Activated CD4-positive, alpha-beta T cell treated with anti-CD3 and anti-CD28 coated beads, Interleukin-2, Interleukin-6, amounts not matched to agents 100 ng/mL and 50 ng/mL, durations not matched to agents 16 hours and 8 hours (primary cell): ENCODE results near the gene FAM210B.
"Not testable (repeated sequence)": the region's sequence is repeated elsewhere in the genome, so short reads cannot be mapped to it uniquely, and the experiment has no call there.

Source experiments
- DNase-seq: peaks from one replicate; pipeline ENCODE4 v3.0.0-alpha.2; 2020

Gene FAM210B

GRCh38 chr20:56358600-56359211 is at the start of gene FAM210B:
Gene FAM210B (plus strand): TSS chr20:56358974. CDS start chr20:56359006, 32 bp downstream.
- DNase-seq: peak; percentile 91

GRCh38 chr20:56316051-56316450 is 42.7 kb upstream of the FAM210B start:
- no peak for DNase-seq

- DNase-seq: no peak
Observed at GRCh38 chr20:56316483-56316882, 42.3 kb upstream of the FAM210B start.

GRCh38 chr20:56322681-56323080 is 36.1 kb upstream of the FAM210B start:
- no peak for DNase-seq

- no peak for DNase-seq
Observed at GRCh38 chr20:56323206-56323605, 35.6 kb upstream of the FAM210B start.

GRCh38 chr20:56323656-56324055 is 35.1 kb upstream of the FAM210B start:
- DNase-seq: no peak

- DNase-seq: no peak
Observed at GRCh38 chr20:56324806-56325205, 34.0 kb upstream of the FAM210B start.

GRCh38 chr20:56328861-56329260 is 29.9 kb upstream of the FAM210B start:
- no peak for DNase-seq

GRCh38 chr20:56336709-56337108 is 22.1 kb upstream of the FAM210B start:
- DNase-seq: not testable (repeated sequence)

- no peak for DNase-seq
Observed at GRCh38 chr20:56342783-56343182, 16.0 kb upstream of the FAM210B start.

- peak; percentile 67 for DNase-seq
Observed at GRCh38 chr20:56343861-56344381, 14.9 kb upstream of the FAM210B start.

GRCh38 chr20:56345911-56346310 is 12.9 kb upstream of the FAM210B start:
- no peak for DNase-seq

GRCh38 chr20:56347628-56348304 is 11.0 kb upstream of the FAM210B start:
- DNase-seq: no peak

- no peak for DNase-seq
Observed at GRCh38 chr20:56348305-56348693, 10.5 kb upstream of the FAM210B start.

GRCh38 chr20:56348746-56349145 is 10.0 kb upstream of the FAM210B start:
- DNase-seq: no peak

- DNase-seq: no peak
Observed at GRCh38 chr20:56350842-56351241, 7.9 kb upstream of the FAM210B start.

- DNase-seq: no peak
Observed at GRCh38 chr20:56352345-56353055, 6.3 kb upstream of the FAM210B start.

GRCh38 chr20:56353356-56353755 is 5.4 kb upstream of the FAM210B start:
- DNase-seq: no peak

GRCh38 chr20:56358070-56358469 is 704 bp upstream of the FAM210B start:
- DNase-seq: no peak

- peak; percentile 18 for DNase-seq
Observed at GRCh38 chr20:56359212-56360132, 698 bp downstream of the FAM210B start.

- no peak for DNase-seq
Observed at GRCh38 chr20:56360133-56360907, 1.5 kb downstream of the FAM210B start.

GRCh38 chr20:56360908-56361205 is 2.1 kb downstream of the FAM210B start:
- no peak for DNase-seq
